ENCODE results near the gene FUCA2. TPM values are rescaled to one million over a fixed set of nuclear protein-coding genes. Genes with fewer than 3 reads are reported as not detected.

FUCA2 gene
- total and polyA plus RNA-seq, 2 of the 8 experiments (the other 6 are each of a cell fraction or from before 2014, with no cell fraction given), result 24.2 to 47.2 TPM

- no peak overlapping the region for H3K4ac ChIP-seq (replicated peaks; ENCODE audit: insufficient read length, low read depth, low read length)
- H2BK15ac ChIP-seq (ENCODE audit: low read length), result no peak overlapping the region
- no peak overlapping the region for H3K14ac ChIP-seq (ENCODE audit: insufficient read length)
- H4K91ac ChIP-seq (replicated peaks; ENCODE audit: insufficient read length, low read length), result no peak overlapping the region
- DNase-seq (ENCODE audit: low read depth in 1 of 2, low spot score in 2 of 2), result no peak
- H2AFZ ChIP-seq (ENCODE audit: low read length), result no peak overlapping the region
- H2BK20ac ChIP-seq (ENCODE audit: low read length), result no peak overlapping the region
- no peak overlapping the region for H3K23ac ChIP-seq (ENCODE audit: insufficient read length)
- H3K27ac ChIP-seq (ENCODE audit: low read depth, low read length), result no peak overlapping the region
- H3K9me3 ChIP-seq (ENCODE audit: insufficient read depth in 2 of 2, low read depth in 1 of 2, low read length in 1 of 2), result no peaks in the 10 kb centered on the region
- H4K20me1 ChIP-seq (replicated peaks in 1 of 2; ENCODE audit: control insufficient read depth in 1 of 2, insufficient read depth in 2 of 2, low read length in 2 of 2), result no peaks in the 10 kb centered on the region
- H2BK120ac ChIP-seq (replicated peaks; ENCODE audit: low read depth, low read length), result no peak overlapping the region
- FAIRE-seq, result no peak
- TF ChIP-seq NRF1 (IDR thresholded peaks at IDR 0.05; ENCODE audit: low read depth, low read length) (no peak), KDM1A (IDR thresholded peaks at IDR 0.05; ENCODE audit: borderline replicate concordance, low read length) (no peak), CTBP2 (IDR thresholded peaks at IDR 0.05; ENCODE audit: borderline replicate concordance, insufficient read depth, insufficient read length, low read length) (no peak), CBX8 (IDR thresholded peaks at IDR 0.05; ENCODE audit: borderline replicate concordance, low read depth, low read length) (no peak), NANOG (IDR thresholded peaks at IDR 0.05; ENCODE audit: insufficient read depth, low read depth, low read length, poor library complexity, severe bottlenecking) (no peak), E2F6 (IDR thresholded peaks at IDR 0.05) (no peak), MAFK (IDR thresholded peaks at IDR 0.05; ENCODE audit: low read depth, low read length) (no peak), BACH1 (IDR thresholded peaks at IDR 0.05; ENCODE audit: low read length) (no peak), RNF2 (IDR thresholded peaks at IDR 0.05; ENCODE audit: borderline replicate concordance, low read depth, low read length, missing control alignments, poor library complexity, severe bottlenecking) (no peak), CHD1 (IDR thresholded peaks at IDR 0.05; ENCODE audit: low read depth, low read length) (no peak), TAF1 (IDR thresholded peaks at IDR 0.05; ENCODE audit: low read depth, low read length) (no peak), SUZ12 (IDR thresholded peaks at IDR 0.05; ENCODE audit: low read length) (no peak), BCL11A (IDR thresholded peaks at IDR 0.05; ENCODE audit: low read depth in 2 of 2, low read length in 2 of 2) (no peak), SP1 (IDR thresholded peaks at IDR 0.05; ENCODE audit: low read depth, low read length) (no peak)
- H3K79me1 ChIP-seq (ENCODE audit: low read depth, low read length), result no peaks in the 10 kb centered on the region
- CTCF ChIA-PET (ENCODE audit: partially characterized antibody), result interaction anchor here (0.7 kb wide), 1 partner anchor 994 kb away, joined by 3 read pairs; no protein-coding TSS in a partner anchor
- POLR2A ChIA-PET (ENCODE audit: partially characterized antibody), result no interaction called here
- no peaks in the 10 kb centered on the region for H3K4me1 ChIP-seq (replicated peaks in 1 of 4; ENCODE audit: control insufficient read depth in 3 of 4, insufficient read depth in 4 of 4, low read length in 3 of 4)
- H3K18ac ChIP-seq (ENCODE audit: extremely low read depth, low read length), result no peak overlapping the region
- no peak overlapping the region for H3K4me2 ChIP-seq (ENCODE audit: insufficient read depth in 1 of 2, low read depth in 2 of 2, low read length in 2 of 2)
- H3K36me3 ChIP-seq (ENCODE audit: control insufficient read depth in 2 of 4, insufficient read depth in 4 of 4, low read length in 3 of 4), result peaks cover 0 to 4% (median 0%) of the 10 kb centered on the region in 4 experiments; a peak in 1 of 8 replicates
- no peak overlapping the region for H4K8ac ChIP-seq (ENCODE audit: extremely low read depth, insufficient read depth, low read length)
- no peak overlapping the region for H2BK5ac ChIP-seq (ENCODE audit: low read depth, low read length)
- no peaks in the 10 kb centered on the region for H3K79me2 ChIP-seq (ENCODE audit: control insufficient read depth in 1 of 2, insufficient read depth in 2 of 2, low read length in 2 of 2)
- no peaks in the 10 kb centered on the region for H3K23me2 ChIP-seq (ENCODE audit: low read depth, low read length)
- no peak overlapping the region for H4K5ac ChIP-seq (ENCODE audit: insufficient read length, low read depth, low read length)
- H3K4me3 ChIP-seq (ENCODE audit: extremely low read depth in 1 of 4, insufficient read depth in 2 of 4, low read depth in 3 of 4, low read length in 4 of 4), result no peak overlapping the region
- no peak overlapping the region for H3K56ac ChIP-seq (replicated peaks; ENCODE audit: insufficient read length, low read depth, low read length)
- no peak overlapping the region for H2BK12ac ChIP-seq (ENCODE audit: low read depth, low read length)
- no peak overlapping the region for H3K9ac ChIP-seq (replicated peaks in 1 of 4; ENCODE audit: extremely low read depth in 1 of 4, low read depth in 3 of 4, low read length in 3 of 4)
- no peak overlapping the region for H2AK5ac ChIP-seq (ENCODE audit: low read depth, low read length)
- H3K27me3 ChIP-seq (replicated peaks in 1 of 4; ENCODE audit: control insufficient read depth in 3 of 4, extremely low read depth in 1 of 4, insufficient read depth in 3 of 4, low read length in 3 of 4), result no peaks in the 10 kb centered on the region
Observed at GRCh38 chr6:143468026-143468425, 43.5 kb downstream of the FUCA2 start.

Measured in H1 (cell line).